ENCODE measurements around the gene CLOCK.

Gene CLOCK

DNA sequence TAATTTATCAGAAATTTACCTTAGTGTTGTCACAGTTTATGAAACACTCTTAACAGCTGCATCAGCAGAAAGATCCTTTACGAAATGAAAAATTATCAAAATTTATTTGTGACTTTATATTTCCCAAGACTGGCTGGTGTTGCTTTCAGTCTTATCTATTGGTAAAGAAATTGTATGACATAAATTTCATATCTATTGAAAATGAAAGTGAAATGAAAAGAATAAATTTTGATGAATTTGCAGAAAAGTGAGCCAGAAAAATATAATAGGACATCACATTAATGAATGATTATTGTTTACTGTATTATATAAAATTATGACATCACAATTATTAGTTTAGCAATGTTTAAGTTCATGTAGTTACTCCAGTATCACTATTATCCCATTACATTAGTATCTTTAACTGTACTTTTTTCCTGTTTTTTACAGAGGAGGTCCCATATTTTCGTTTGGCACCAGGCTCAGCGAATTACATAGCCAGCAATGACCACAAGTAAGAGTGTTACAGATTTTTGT is 164.2 kb downstream of the CLOCK start:
- CTCF ChIA-PET: no interaction called here
- DNase-seq (ENCODE audit: extremely low spot score): no peak
- POLR2A ChIA-PET: no interaction called here
- TF ChIP-seq, protein P1, sequence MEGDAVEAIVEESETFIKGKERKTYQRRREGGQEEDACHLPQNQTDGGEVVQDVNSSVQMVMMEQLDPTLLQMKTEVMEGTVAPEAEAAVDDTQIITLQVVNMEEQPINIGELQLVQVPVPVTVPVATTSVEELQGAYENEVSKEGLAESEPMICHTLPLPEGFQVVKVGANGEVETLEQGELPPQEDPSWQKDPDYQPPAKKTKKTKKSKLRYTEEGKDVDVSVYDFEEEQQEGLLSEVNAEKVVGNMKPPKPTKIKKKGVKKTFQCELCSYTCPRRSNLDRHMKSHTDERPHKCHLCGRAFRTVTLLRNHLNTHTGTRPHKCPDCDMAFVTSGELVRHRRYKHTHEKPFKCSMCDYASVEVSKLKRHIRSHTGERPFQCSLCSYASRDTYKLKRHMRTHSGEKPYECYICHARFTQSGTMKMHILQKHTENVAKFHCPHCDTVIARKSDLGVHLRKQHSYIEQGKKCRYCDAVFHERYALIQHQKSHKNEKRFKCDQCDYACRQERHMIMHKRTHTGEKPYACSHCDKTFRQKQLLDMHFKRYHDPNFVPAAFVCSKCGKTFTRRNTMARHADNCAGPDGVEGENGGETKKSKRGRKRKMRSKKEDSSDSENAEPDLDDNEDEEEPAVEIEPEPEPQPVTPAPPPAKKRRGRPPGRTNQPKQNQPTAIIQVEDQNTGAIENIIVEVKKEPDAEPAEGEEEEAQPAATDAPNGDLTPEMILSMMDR (IDR thresholded peaks at IDR 0.05; ENCODE audit: control extremely low read depth, extremely low read depth, low read depth, missing control alignments): no peak

DNA sequence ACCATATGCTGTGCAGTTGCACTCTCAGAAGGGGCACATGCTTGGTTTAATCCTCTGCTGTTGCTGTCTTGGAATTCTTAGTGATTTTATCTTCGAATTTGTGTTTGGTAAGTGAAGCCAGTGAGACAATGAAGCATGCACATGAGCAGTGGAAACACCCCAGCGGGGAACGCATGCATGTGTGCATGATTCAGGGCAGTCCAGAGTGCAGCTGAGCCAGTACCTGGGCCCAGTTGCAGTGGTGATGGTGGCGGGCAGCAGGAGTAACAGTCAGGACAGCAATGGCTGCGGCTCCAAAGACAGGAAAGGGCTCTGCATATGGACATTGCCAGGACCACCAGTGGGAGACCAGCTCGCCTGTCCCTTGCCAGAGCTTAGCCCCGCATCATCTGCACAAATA is 165.2 kb downstream of the CLOCK start:
- no peak for DNase-seq (ENCODE audit: extremely low spot score)
- ChIA-PET CTCF (no interaction called here), POLR2A (no interaction called here)
- TF ChIP-seq, protein P1 (IDR thresholded peaks at IDR 0.05; ENCODE audit: control extremely low read depth, extremely low read depth, low read depth, missing control alignments): no peak

DNA sequence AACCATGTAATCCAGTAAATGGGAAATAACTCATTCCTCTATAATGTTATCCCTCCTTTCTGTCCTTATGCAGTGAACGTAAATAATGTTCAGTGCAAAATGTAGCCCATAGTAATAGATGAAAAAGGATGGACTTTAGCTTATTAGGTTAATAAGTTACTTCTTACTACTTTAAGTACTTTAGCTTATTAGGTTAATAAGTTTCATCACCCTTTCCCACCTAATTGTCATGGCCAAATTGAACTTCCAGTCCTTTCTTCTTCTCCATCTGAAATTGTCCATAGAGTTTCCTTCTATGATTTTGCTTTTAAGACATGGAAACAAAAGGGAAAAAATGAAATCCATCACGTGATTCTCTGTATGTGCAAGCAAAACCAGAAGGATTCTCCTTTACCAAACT is 166.1 kb downstream of the CLOCK start:
- no peak for DNase-seq (ENCODE audit: extremely low spot score)
- CTCF ChIA-PET: no interaction called here
- POLR2A ChIA-PET: no interaction called here
- TF ChIP-seq, protein P1 (IDR thresholded peaks at IDR 0.05; ENCODE audit: control extremely low read depth, extremely low read depth, low read depth, missing control alignments): no peak

DNA sequence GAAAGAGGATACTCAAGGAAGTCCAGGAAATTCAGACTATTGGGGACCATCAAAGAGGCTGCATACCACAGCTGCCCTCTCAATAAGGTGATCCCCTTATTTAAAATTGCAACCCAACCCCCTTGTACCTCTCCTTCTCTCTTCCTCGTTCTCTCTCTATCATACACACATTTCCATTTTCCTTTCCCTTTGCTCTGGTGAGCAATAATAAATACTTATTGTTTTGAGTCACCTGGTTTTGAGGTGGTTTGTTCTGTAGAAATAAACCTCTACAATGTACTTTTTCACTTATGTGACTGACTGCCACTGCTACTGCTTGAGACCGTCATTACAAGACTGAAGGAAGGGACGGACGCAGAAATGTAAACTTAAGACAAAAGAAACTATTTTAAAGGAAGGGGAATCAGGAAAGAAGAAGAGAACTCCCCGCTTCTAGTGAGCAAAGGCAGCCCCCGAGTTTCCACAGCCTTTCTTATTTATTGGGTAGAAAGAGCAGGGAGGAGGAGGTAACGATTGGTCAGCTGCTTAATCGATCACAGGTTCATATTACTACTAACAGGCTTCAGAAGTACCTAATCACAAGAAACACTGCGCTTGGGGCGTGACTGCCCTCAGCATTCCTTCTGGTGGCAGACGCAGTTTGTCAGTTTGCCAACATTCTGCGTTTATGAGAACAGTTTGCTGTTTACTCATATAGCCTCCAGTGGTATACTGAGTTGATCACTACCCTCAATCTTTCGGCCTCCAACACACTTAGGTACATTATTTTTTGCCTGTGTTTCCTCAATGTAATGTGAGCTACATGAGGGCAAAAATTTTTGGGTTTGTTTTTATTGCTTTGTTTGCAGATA is 167.9 kb downstream of the CLOCK start:
- CTCF ChIA-PET: no interaction called here
- POLR2A ChIA-PET: no interaction called here
- no peak for DNase-seq (ENCODE audit: extremely low spot score)
- TF ChIP-seq, protein P1 (IDR thresholded peaks at IDR 0.05; ENCODE audit: control extremely low read depth, extremely low read depth, low read depth, missing control alignments): no peak
